OCI-LY7 (cell line): ENCODE results near the gene LAMA3. TPM values are rescaled to one million over a fixed set of nuclear protein-coding genes. Genes with fewer than 3 reads are reported as not detected.

Source experiments
- BruUV-seq: library from RNA; stranded (reverse); fragments of 400-500 nt; replicated peaks from 2 replicates; lab custom pipeline; 2021; lab: Mats Ljungman, UMichigan
- CTCF ChIA-PET: fragments of 300-600 bp; sonication (Branson Sonifier 250); formaldehyde crosslinking; loops from one replicate; lab custom pipeline; 2022; ENCODE audit warnings: antibody characterized with exemption; ENCODE audit not compliant: unreplicated experiment; lab: Charles Lee
- POLR2A ChIA-PET: fragments of 300-600 bp; sonication (Branson Sonifier 250); formaldehyde crosslinking; loops from one replicate; lab custom pipeline; 2022; ENCODE audit warnings: antibody characterized with exemption; lab: Charles Lee
- DNase-seq: peaks from one replicate; pipeline ENCODE4 v3.0.0-alpha.2; 2015; ENCODE audit warnings: low spot score
- H2AFZ ChIP-seq: fragments of 200-600 bp; sonication (generic), shearing (Covaris generic); 2 replicates; pipeline ENCODE4 v1.6.1; 2014; ENCODE audit warnings: mild to moderate bottlenecking, antibody characterized with exemption, low read length, moderate library complexity
- H3K27ac ChIP-seq: fragments of 200-600 bp; sonication (generic); 2 replicates; pipeline ENCODE4 v1.5.1; 2014; ENCODE audit warnings: mixed run types, low read depth, mild to moderate bottlenecking, moderate library complexity, low read length, inconsistent platforms; ENCODE audit not compliant: poor library complexity, severe bottlenecking
- H3K36me3 ChIP-seq: fragments of 200-600 bp; sonication (generic); 2 replicates; pipeline ENCODE4 v1.6.1; 2014; ENCODE audit warnings: mild to moderate bottlenecking, antibody characterized with exemption, low read length, moderate library complexity, mixed read lengths; ENCODE audit not compliant: insufficient read depth
- H3K4me1 ChIP-seq: fragments of 200-600 bp; sonication (generic); 2 replicates; pipeline ENCODE4 v1.5.1; 2014; ENCODE audit warnings: mild to moderate bottlenecking, low read length; ENCODE audit not compliant: insufficient read depth, poor library complexity, severe bottlenecking
- H3K4me2 ChIP-seq: fragments of 200-600 bp; sonication (generic); 2 replicates; pipeline ENCODE4 v1.6.1; 2014; ENCODE audit warnings: mild to moderate bottlenecking, low read length
- H3K4me3 ChIP-seq: fragments of 200-600 bp; sonication (generic); 2 replicates; pipeline ENCODE4 v1.5.1; 2014; ENCODE audit warnings: mild to moderate bottlenecking, low read depth, low read length; ENCODE audit not compliant: poor library complexity, severe bottlenecking
- H3K79me2 ChIP-seq: fragments of 200-600 bp; sonication (generic); 2 replicates; pipeline ENCODE4 v1.6.1; 2016; ENCODE audit warnings: low read depth, mild to moderate bottlenecking, low read length, moderate library complexity, mixed read lengths; ENCODE audit not compliant: insufficient read depth
- H3K9me2 ChIP-seq: fragments of 200-600 bp; sonication (generic); 2 replicates; pipeline ENCODE4 v1.6.1; 2016; ENCODE audit warnings: mild to moderate bottlenecking, low read length, mixed read lengths; ENCODE audit not compliant: insufficient read depth
- H3K9me3 ChIP-seq: fragments of 200-600 bp; sonication (generic); 2 replicates; pipeline ENCODE4 v1.6.1; 2014; ENCODE audit warnings: mild to moderate bottlenecking, mixed run types, low read length, mixed read lengths
- H4K20me1 ChIP-seq: fragments of 200-600 bp; sonication (generic); 2 replicates; pipeline ENCODE4 v1.6.1; 2014; ENCODE audit warnings: mild to moderate bottlenecking, antibody characterized with exemption, low read length, moderate library complexity, mixed read lengths; ENCODE audit not compliant: insufficient read depth
- CTCF ChIP-seq: fragments of 200-600 bp; sonication (generic); conservative IDR thresholded peaks from 2 replicates; pipeline ENCODE4 v1.5.1; 2014; ENCODE audit warnings: mild to moderate bottlenecking, antibody characterized with exemption, low read length, moderate library complexity, mixed read lengths
- EZH2phosphoT487 ChIP-seq: fragments of 200-600 bp; sonication (generic); IDR thresholded peaks from 2 replicates; pipeline ENCODE4 v1.6.1; 2018; ENCODE audit warnings: low read depth, borderline replicate concordance, mild to moderate bottlenecking, mixed run types, antibody characterized with exemption, low read length, moderate library complexity, mixed read lengths
- intact Hi-C: fragments of 100-400 bp; cut with micrococcal nuclease; formaldehyde crosslinking; loops from one replicate; pipeline ENCODE4 v1.10.0; 2022; ENCODE audit not compliant: unreplicated experiment
- total RNA-seq, 2 experiments: library from RNA; depleted of rRNA in 1 of 2; stranded (reverse); fragments of >200 nt in 1 of 2; shearing (Covaris generic) in 1 of 2; gene quantifications; 2 replicates each; pipeline ENCODE4 v1.2.3, GENCODE V29; 2014 to 2022

Gene LAMA3
- total RNA-seq, 2 experiments from 2014 or later: 0.16 to 1.6 TPM

GRCh38 chr18:23982155-23983079 is 293.2 kb downstream of the LAMA3 start:
- no peaks in the 10 kb centered on the region for H4K20me1 ChIP-seq
- ChIA-PET POLR2A (interaction anchor here (0.7 kb wide), 1 partner anchor 1990 kb away, joined by 3 read pairs; no protein-coding TSS in a partner anchor), CTCF (interaction anchor here (1.3 kb wide), 1 partner anchor 16 kb away, joined by 3 read pairs; no protein-coding TSS in a partner anchor)
- H3K4me1 ChIP-seq: peaks cover 14% of the 10 kb centered on the region
- H3K4me2 ChIP-seq: no peak overlapping the region
- H3K4me3 ChIP-seq: no peak overlapping the region
- H3K9me2 ChIP-seq: no peaks in the 10 kb centered on the region
- no peak overlapping the region for H2AFZ ChIP-seq
- no TSS peak for BruUV-seq
- no peak for DNase-seq
- H3K79me2 ChIP-seq: no peaks in the 10 kb centered on the region
- intact Hi-C loops: no loop called here
- no peaks in the 10 kb centered on the region for H3K9me3 ChIP-seq
- no peaks in the 10 kb centered on the region for H3K36me3 ChIP-seq
- H3K27ac ChIP-seq: no peak overlapping the region
- no peak for TF ChIP-seq EZH2phosphoT487
- TF ChIP-seq CTCF: no peak

- no TSS peak for BruUV-seq
- CTCF ChIA-PET: interaction anchor here (1.3 kb wide), 1 partner anchor 15 kb away, joined by 3 read pairs; no protein-coding TSS in a partner anchor
- POLR2A ChIA-PET: interaction anchor here (0.9 to 1.1 kb wide), 2 partner anchors 16 to 35 kb away, joined by 3 read pairs; no protein-coding TSS in a partner anchor
Observed at GRCh38 chr18:23983112-23983511, 293.9 kb downstream of the LAMA3 start.

More at GRCh38 chr18:23983112-23983511, 293.9 kb downstream of the LAMA3 start:
- Histone ChIP-seq H3K9me2 (no peaks in the 10 kb centered on the region), H3K27ac (no peak overlapping the region), H3K9me3 (no peaks in the 10 kb centered on the region), H3K79me2 (no peaks in the 10 kb centered on the region), H3K4me3 (no peak overlapping the region), H3K4me1 (peaks cover 10% of the 10 kb centered on the region), H4K20me1 (no peaks in the 10 kb centered on the region), H2AFZ (no peak overlapping the region), H3K4me2 (no peak overlapping the region), H3K36me3 (no peaks in the 10 kb centered on the region)
- intact Hi-C loops: no loop called here
- no peak for DNase-seq
- TF ChIP-seq CTCF (no peak), EZH2phosphoT487 (no peak)
